ENCODE data around the gene FCHO2. TPM values are rescaled to one million over a fixed set of nuclear protein-coding genes. Genes with fewer than 3 reads are reported as not detected.

FCHO2 gene
- total RNA-seq, 1 donor from 2014 or later = 30.2 TPM

- DNase-seq (ENCODE audit: low spot score, unreplicated experiment) = no peak
- no peak overlapping the region for H3K4me3 Mint-ChIP-seq (ENCODE audit: low read depth)
Observed at GRCh38 chr5:73122875-73123810, 167.3 kb downstream of the FCHO2 start.

DNA sequence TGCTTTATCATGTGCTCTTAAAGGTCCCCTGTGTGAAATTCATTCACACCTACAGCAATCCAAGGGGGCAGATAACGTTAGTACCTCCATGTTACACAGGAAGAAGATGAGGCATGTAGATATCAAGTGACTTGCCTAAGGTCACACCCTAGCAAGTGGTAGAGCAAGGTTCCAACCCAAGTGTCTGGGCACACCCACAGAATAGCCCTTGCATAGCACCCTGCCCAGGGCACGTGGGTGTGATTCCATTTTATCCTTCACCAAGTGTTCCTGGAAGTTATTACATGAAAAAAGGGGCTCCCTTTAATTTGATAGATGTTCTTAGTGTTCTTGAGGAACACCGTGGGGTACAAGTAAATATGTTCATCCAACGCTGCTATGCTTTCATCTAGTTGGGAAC is 169.4 kb downstream of the FCHO2 start:
- no peaks in the 10 kb centered on the region for H3K9me3 Mint-ChIP-seq (ENCODE audit: low read depth)
- no peak overlapping the region for H3K27ac Mint-ChIP-seq

More at GRCh38 chr5:73122875-73123810, 167.3 kb downstream of the FCHO2 start:
- peaks cover 61% of the 10 kb centered on the region for H3K27me3 Mint-ChIP-seq
- no peak for TF ChIP-seq CTCF (IDR thresholded peaks at IDR 0.05; ENCODE audit: unreplicated experiment)
- H3K36me3 Mint-ChIP-seq (ENCODE audit: insufficient read depth) = no peaks in the 10 kb centered on the region
- no peak overlapping the region for H3K27ac Mint-ChIP-seq
- no peaks in the 10 kb centered on the region for H3K9me3 Mint-ChIP-seq (ENCODE audit: low read depth)
- H3K4me1 Mint-ChIP-seq (ENCODE audit: low read depth) = peaks cover 12% of the 10 kb centered on the region

DNA sequence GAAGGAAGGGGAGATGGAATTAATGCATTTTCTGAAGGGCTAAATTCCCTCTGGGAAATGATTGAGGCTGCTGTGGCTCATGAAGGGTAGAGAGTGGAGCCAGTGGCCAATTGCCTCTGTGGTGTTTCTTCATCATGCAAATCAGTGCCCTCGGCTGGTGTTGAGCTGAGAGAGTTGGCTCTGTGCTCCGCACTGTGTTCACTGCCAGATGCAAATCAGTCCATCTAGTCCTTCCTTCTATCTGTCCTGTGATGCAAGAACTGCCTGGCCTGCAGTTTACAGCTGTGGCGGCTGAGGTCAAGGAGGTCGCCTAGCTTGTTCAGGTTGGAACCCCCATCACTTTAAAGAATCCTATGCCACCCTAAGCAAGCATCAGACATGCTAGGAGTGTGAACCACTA is 170.5 kb downstream of the FCHO2 start:
- H3K4me1 Mint-ChIP-seq (ENCODE audit: low read depth) = peaks cover 11% of the 10 kb centered on the region
- no peak for DNase-seq (ENCODE audit: low spot score, unreplicated experiment)
- no peaks in the 10 kb centered on the region for H3K9me3 Mint-ChIP-seq (ENCODE audit: low read depth)
- no peak overlapping the region for H3K4me3 Mint-ChIP-seq (ENCODE audit: low read depth)
- no peak for TF ChIP-seq CTCF (IDR thresholded peaks at IDR 0.05; ENCODE audit: unreplicated experiment)
- peaks cover 41% of the 10 kb centered on the region for H3K27me3 Mint-ChIP-seq
- no peak overlapping the region for H3K27ac Mint-ChIP-seq
- no peaks in the 10 kb centered on the region for H3K36me3 Mint-ChIP-seq (ENCODE audit: insufficient read depth)

More for the DNA sequence above, 169.4 kb downstream of the FCHO2 start:
- TF ChIP-seq CTCF (IDR thresholded peaks at IDR 0.05; ENCODE audit: unreplicated experiment) = no peak
- Mint-ChIP-seq H3K27me3 (peaks cover 48% of the 10 kb centered on the region), H3K36me3 (ENCODE audit: insufficient read depth) (no peaks in the 10 kb centered on the region), H3K4me3 (ENCODE audit: low read depth) (no peak overlapping the region), H3K4me1 (ENCODE audit: low read depth) (peaks cover 10% of the 10 kb centered on the region)
- DNase-seq (ENCODE audit: low spot score, unreplicated experiment) = no peak

- no peaks in the 10 kb centered on the region for H3K36me3 Mint-ChIP-seq (ENCODE audit: insufficient read depth)
- H3K27ac Mint-ChIP-seq = no peak overlapping the region
- H3K4me3 Mint-ChIP-seq (ENCODE audit: low read depth) = no peak overlapping the region
- TF ChIP-seq CTCF (IDR thresholded peaks at IDR 0.05; ENCODE audit: unreplicated experiment) = no peak
- H3K4me1 Mint-ChIP-seq (ENCODE audit: low read depth) = peaks cover 11% of the 10 kb centered on the region
- DNase-seq (ENCODE audit: low spot score, unreplicated experiment) = no peak
- H3K9me3 Mint-ChIP-seq (ENCODE audit: low read depth) = no peaks in the 10 kb centered on the region
- peaks cover 35% of the 10 kb centered on the region for H3K27me3 Mint-ChIP-seq
Observed at GRCh38 chr5:73126957-73127356, 171.1 kb downstream of the FCHO2 start.

DNA sequence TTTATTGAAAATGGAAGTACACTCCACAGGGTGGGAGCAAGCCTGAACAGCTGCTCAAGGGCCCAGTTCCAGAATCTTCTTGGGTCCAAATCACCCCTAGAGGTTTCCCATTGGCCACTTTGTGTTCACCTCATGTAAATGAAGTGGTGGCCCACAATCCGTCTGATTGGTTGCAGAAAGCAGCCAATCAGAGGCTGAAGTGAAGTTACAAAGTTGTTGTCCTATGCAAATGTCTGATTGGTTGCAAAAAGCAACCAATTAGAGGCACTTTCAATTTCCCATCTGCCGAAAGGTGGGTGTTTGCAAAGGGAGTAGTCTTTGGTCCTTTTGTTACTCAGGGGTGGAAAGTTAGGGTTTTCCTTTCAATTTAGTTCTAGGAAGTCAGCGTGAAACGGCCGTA is 173.3 kb downstream of the FCHO2 start:
- Mint-ChIP-seq H3K36me3 (ENCODE audit: insufficient read depth) (no peaks in the 10 kb centered on the region), H3K9me3 (ENCODE audit: low read depth) (no peaks in the 10 kb centered on the region)
- no peak for DNase-seq (ENCODE audit: low spot score, unreplicated experiment)

More for the DNA sequence above, 173.3 kb downstream of the FCHO2 start:
- H3K27ac Mint-ChIP-seq = peak overlapping the region; percentile 51
- H3K27me3 Mint-ChIP-seq = peaks cover 19% of the 10 kb centered on the region
- no peak overlapping the region for H3K4me3 Mint-ChIP-seq (ENCODE audit: low read depth)
- TF ChIP-seq CTCF (IDR thresholded peaks at IDR 0.05; ENCODE audit: unreplicated experiment) = no peak
- H3K4me1 Mint-ChIP-seq (ENCODE audit: low read depth) = peaks cover 21% of the 10 kb centered on the region
